ENCODE data around the gene KCNQ4. TPM values are rescaled to one million over a fixed set of nuclear protein-coding genes. Genes with fewer than 3 reads are reported as not detected.

Gene KCNQ4
- polyA plus RNA-seq, 1 donor from 2014 or later: not detected

DNA sequence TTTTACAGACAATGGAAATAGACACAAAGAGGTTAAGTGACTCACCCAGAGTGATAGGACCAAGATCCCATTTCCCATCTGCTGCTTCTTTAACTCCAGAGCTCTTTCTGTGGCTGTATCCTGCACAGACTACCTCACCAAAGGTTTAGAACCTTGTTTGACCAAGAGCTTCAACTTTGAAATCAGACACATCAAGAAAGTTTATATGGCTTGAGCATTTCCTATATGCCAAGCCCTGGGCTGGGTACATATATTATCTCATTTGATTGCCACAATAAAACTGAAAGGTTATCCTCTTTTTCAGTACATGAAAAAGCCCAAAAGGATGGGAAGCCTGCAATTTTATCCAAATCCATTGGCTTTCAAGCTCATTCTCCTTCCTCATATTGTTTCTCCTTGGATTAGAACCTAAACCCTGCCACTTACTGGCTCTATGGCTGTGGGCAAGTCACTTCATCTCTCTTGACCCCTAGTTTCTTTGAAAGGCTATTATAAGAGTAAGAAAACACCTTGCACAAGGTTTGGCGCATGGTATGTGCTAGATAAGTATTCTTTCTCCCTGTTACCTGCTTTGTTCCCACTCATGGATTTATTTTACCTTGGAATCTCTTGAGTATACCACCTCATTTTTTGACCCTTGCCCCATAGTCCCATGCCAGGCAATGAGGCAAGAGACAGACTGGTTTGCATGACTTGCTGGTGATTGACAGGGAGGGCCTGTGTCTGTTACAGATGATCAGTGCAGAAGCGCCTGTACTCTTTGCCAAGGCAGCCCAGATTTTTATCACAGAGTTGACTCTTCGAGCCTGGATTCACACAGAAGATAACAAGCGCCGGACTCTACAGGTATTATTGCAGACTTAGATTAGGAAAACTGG is 34.5 kb upstream of the KCNQ4 start:
- TF ChIP-seq MXI1 (conservative IDR thresholded peaks at IDR 0.05; ENCODE audit: poor library complexity, severe bottlenecking) (no peak), EZH2 (IDR thresholded peaks at IDR 0.05; ENCODE audit: borderline replicate concordance, insufficient read depth, low read length, poor library complexity, severe bottlenecking) (no peak), RAD21 (conservative IDR thresholded peaks at IDR 0.05) (no peak), EP300 (conservative IDR thresholded peaks at IDR 0.05; ENCODE audit: poor library complexity, severe bottlenecking) (no peak)

DNA sequence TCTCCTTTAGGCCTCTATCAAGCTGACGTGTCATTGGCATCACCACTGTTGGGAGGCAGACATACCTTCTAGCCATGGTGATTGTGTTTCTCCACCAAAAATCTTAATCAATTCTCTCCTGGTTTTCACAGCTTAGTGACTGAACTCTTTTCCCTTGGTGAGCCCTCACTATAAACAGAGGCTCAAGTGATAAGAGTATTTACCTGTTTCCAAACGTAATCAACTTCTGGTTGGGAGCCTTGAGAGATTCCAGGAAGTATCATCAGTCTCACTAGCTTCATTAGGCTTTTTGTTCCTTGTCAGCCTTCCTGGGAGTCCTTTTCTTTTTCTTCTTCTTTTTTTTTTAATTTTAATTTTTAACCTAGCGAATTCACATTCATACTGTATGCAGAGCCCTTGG is 33.8 kb upstream of the KCNQ4 start:
- no peak overlapping the region for H2AFZ ChIP-seq (ENCODE audit: low read depth, low read length)
- H3K27ac ChIP-seq (ENCODE audit: low read length): no peak overlapping the region
- no peak overlapping the region for H3K4me3 ChIP-seq (ENCODE audit: low read length)
- H3K4me2 ChIP-seq (ENCODE audit: low read length): no peak overlapping the region
- H3K27me3 ChIP-seq (ENCODE audit: insufficient read depth, low read depth, low read length): no peaks in the 10 kb centered on the region
- no peaks in the 10 kb centered on the region for H3K79me2 ChIP-seq (replicated peaks; ENCODE audit: insufficient read depth, low read length)
- TF ChIP-seq EZH2 (IDR thresholded peaks at IDR 0.05; ENCODE audit: borderline replicate concordance, insufficient read depth, low read length, poor library complexity, severe bottlenecking): no peak
- TF ChIP-seq TAF1 (IDR thresholded peaks at IDR 0.05; ENCODE audit: low read depth): no peak
- TF ChIP-seq, protein P1, sequence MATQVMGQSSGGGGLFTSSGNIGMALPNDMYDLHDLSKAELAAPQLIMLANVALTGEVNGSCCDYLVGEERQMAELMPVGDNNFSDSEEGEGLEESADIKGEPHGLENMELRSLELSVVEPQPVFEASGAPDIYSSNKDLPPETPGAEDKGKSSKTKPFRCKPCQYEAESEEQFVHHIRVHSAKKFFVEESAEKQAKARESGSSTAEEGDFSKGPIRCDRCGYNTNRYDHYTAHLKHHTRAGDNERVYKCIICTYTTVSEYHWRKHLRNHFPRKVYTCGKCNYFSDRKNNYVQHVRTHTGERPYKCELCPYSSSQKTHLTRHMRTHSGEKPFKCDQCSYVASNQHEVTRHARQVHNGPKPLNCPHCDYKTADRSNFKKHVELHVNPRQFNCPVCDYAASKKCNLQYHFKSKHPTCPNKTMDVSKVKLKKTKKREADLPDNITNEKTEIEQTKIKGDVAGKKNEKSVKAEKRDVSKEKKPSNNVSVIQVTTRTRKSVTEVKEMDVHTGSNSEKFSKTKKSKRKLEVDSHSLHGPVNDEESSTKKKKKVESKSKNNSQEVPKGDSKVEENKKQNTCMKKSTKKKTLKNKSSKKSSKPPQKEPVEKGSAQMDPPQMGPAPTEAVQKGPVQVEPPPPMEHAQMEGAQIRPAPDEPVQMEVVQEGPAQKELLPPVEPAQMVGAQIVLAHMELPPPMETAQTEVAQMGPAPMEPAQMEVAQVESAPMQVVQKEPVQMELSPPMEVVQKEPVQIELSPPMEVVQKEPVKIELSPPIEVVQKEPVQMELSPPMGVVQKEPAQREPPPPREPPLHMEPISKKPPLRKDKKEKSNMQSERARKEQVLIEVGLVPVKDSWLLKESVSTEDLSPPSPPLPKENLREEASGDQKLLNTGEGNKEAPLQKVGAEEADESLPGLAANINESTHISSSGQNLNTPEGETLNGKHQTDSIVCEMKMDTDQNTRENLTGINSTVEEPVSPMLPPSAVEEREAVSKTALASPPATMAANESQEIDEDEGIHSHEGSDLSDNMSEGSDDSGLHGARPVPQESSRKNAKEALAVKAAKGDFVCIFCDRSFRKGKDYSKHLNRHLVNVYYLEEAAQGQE (IDR thresholded peaks at IDR 0.05; ENCODE audit: borderline replicate concordance): no peak
- TF ChIP-seq RAD21 (conservative IDR thresholded peaks at IDR 0.05): no peak
- TF ChIP-seq SMC3 (conservative IDR thresholded peaks at IDR 0.05; ENCODE audit: poor library complexity): no peak
- TF ChIP-seq, protein P2, sequence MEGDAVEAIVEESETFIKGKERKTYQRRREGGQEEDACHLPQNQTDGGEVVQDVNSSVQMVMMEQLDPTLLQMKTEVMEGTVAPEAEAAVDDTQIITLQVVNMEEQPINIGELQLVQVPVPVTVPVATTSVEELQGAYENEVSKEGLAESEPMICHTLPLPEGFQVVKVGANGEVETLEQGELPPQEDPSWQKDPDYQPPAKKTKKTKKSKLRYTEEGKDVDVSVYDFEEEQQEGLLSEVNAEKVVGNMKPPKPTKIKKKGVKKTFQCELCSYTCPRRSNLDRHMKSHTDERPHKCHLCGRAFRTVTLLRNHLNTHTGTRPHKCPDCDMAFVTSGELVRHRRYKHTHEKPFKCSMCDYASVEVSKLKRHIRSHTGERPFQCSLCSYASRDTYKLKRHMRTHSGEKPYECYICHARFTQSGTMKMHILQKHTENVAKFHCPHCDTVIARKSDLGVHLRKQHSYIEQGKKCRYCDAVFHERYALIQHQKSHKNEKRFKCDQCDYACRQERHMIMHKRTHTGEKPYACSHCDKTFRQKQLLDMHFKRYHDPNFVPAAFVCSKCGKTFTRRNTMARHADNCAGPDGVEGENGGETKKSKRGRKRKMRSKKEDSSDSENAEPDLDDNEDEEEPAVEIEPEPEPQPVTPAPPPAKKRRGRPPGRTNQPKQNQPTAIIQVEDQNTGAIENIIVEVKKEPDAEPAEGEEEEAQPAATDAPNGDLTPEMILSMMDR (IDR thresholded peaks at IDR 0.05; ENCODE audit: poor library complexity, severe bottlenecking): no peak
- no peak for TF ChIP-seq MXI1 (conservative IDR thresholded peaks at IDR 0.05; ENCODE audit: poor library complexity, severe bottlenecking)
- no peak for TF ChIP-seq POLR2AphosphoS5 (IDR thresholded peaks at IDR 0.05)
- TF ChIP-seq EP300 (conservative IDR thresholded peaks at IDR 0.05; ENCODE audit: poor library complexity, severe bottlenecking): no peak
- no peak overlapping the region for H3K9ac ChIP-seq (ENCODE audit: low read length)
- H4K20me1 ChIP-seq (ENCODE audit: insufficient read depth): no peaks in the 10 kb centered on the region
- no peaks in the 10 kb centered on the region for H3K9me3 ChIP-seq (ENCODE audit: low read length)
- H3K9me2 ChIP-seq (ENCODE audit: insufficient read depth, low read length): no peaks in the 10 kb centered on the region
- peaks cover 21% of the 10 kb centered on the region for H3K36me3 ChIP-seq (ENCODE audit: insufficient read depth, low read length)
- no peaks in the 10 kb centered on the region for H3F3A ChIP-seq (ENCODE audit: insufficient read depth, low read length, poor library complexity, severe bottlenecking)

More for the DNA sequence above, 34.5 kb upstream of the KCNQ4 start:
- peaks cover 14% of the 10 kb centered on the region for H3K36me3 ChIP-seq (ENCODE audit: insufficient read depth, low read length)
- no peaks in the 10 kb centered on the region for H3K9me2 ChIP-seq (ENCODE audit: insufficient read depth, low read length)
- H3K9ac ChIP-seq (ENCODE audit: low read length): no peak overlapping the region
- no peaks in the 10 kb centered on the region for H3K9me3 ChIP-seq (ENCODE audit: low read length)
- no peaks in the 10 kb centered on the region for H4K20me1 ChIP-seq (ENCODE audit: insufficient read depth)
- no peaks in the 10 kb centered on the region for H3K27me3 ChIP-seq (ENCODE audit: insufficient read depth, low read depth, low read length)
- H3K79me2 ChIP-seq (replicated peaks; ENCODE audit: insufficient read depth, low read length): no peaks in the 10 kb centered on the region
- no peak overlapping the region for H2AFZ ChIP-seq (ENCODE audit: low read depth, low read length)
- no peaks in the 10 kb centered on the region for H3F3A ChIP-seq (ENCODE audit: insufficient read depth, low read length, poor library complexity, severe bottlenecking)
- H3K27ac ChIP-seq (ENCODE audit: low read length): no peak overlapping the region
- no peak overlapping the region for H3K4me2 ChIP-seq (ENCODE audit: low read length)
- no peak overlapping the region for H3K4me3 ChIP-seq (ENCODE audit: low read length)
